Measurements from ENCODE around the gene DLD. TPM values are rescaled to one million over a fixed set of nuclear protein-coding genes. Genes with fewer than 3 reads are reported as not detected.

The DLD gene
- total and polyA plus RNA-seq, 2 of the 8 experiments (the other 6 are each of a cell fraction or from before 2014, with no cell fraction given): 63.7 to 88.5 TPM

- TF ChIP-seq CHD7 (IDR thresholded peaks at IDR 0.05; ENCODE audit: insufficient replicate concordance, low read length) (no peak), ZNF274 (IDR thresholded peaks at IDR 0.05; ENCODE audit: borderline replicate concordance, extremely low read depth, low read length) (no peak), HDAC2 (IDR thresholded peaks at IDR 0.05; ENCODE audit: borderline replicate concordance in 1 of 2, low read depth in 2 of 2, low read length in 2 of 2) (no peak), YY1 (IDR thresholded peaks at IDR 0.05; ENCODE audit: low read depth, low read length) (no peak), JUND (IDR thresholded peaks at IDR 0.05; ENCODE audit: low read length) (no peak), CHD2 (IDR thresholded peaks at IDR 0.05; ENCODE audit: low read length) (no peak), CEBPB (IDR thresholded peaks at IDR 0.05; ENCODE audit: low read depth, low read length) (no peak), RBBP5 (IDR thresholded peaks at IDR 0.05; ENCODE audit: borderline replicate concordance, low read depth, low read length) (no peak)
Observed at GRCh38 chr7:107914831-107915230, 23.8 kb downstream of the DLD start (continued).

Data from H1 (cell line).